ENCODE data around the gene ADAM22.

DNA sequence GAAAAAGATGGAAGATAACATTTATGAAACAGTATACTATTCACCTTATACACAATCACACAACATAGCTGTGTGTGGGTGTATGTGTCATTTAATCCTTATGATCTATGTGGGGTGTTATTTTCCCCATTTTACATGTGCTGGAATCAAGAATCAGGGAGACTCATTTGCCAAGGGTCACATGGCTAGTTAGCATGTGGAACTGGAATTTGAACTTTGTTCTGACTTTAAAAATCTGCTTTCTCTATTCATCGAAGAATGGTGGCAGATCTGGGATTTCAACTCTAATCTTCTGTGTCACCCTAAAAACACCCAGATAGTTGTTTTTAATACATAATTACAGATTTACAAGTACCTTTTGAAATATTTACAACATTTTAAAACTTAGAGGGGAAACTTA, 65.2 kb downstream of the ADAM22 start:
- no peak for TF ChIP-seq EZH2 (IDR thresholded peaks at IDR 0.05; ENCODE audit: insufficient read depth, poor library complexity, severe bottlenecking)
- no peak for TF ChIP-seq EZH2phosphoT487 (IDR thresholded peaks at IDR 0.05; ENCODE audit: insufficient read depth, low read depth)

Measured in GM23248 (cell line).